ENCODE results near the gene MRPS35.

GRCh38 chr12:27723212-27723611 lies 12.6 kb downstream of the MRPS35 start:
- TF ChIP-seq CTCF (IDR thresholded peaks at IDR 0.05; ENCODE audit: low read length) (no peak), EZH2 (IDR thresholded peaks at IDR 0.05; ENCODE audit: borderline replicate concordance, low read length) (no peak)
